HUDEP-2 (cell line): ENCODE data around the gene SLC43A3.
A peak's percentile ranks its signal among the peaks of the same experiment; 100 is the strongest.
"Not testable (repeated sequence)": the region's sequence is repeated elsewhere in the genome, so short reads cannot be mapped to it uniquely, and the experiment has no call there.

Experiments used
- DNase-seq, 76 experiments: peaks; one replicate each; lab custom pipeline; 2025; ENCODE audit not compliant: unreplicated experiment in 76 of 76; lab: John Stamatoyannopoulos, UW

SLC43A3 gene

DNA sequence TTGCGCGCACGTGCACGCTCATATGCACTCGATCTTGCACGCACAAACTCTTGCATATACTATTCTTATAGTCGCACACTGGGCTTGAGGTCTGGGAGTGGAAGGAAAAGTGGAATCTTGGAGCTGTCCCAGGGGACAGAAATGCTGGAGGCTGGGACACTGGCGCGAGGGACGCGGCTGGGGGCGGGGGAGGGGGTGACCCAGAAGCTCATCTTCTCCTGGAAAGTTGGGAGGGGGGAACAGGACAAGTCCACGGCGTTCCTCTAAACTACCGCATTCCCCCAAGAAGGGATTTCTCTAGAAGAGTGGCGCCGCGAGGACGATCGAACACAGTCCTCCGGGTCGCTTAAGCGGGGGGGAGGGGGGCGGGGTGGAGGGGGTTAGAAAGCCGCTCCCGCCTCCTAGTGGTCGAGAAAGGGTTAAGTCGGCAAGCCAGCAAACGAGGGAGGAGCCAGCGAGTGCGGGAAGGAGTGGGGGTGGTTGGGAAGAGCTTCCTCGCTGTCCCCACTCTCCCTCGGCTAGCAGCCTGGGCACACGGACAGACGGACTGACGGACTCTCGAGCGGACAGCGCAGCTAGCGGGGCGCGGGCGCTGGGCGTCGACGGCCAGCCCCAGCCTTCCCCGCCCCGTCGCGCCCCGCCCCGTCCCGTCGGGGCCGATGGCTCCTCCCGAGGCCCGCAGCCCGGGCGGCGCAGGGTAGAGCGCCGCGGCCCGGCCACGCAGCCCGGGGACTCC lies 33.3 kb upstream of the SLC43A3 start, which contains the start of gene RTN4RL2:
RTN4RL2 (plus strand) TSS at position 507 of the 736 bp plus-strand sequence. CDS start 338 bp downstream, outside the sequence.
- peak in 59 of 76 experiments; percentile 18 to 76 (median 56) for DNase-seq

DNA sequence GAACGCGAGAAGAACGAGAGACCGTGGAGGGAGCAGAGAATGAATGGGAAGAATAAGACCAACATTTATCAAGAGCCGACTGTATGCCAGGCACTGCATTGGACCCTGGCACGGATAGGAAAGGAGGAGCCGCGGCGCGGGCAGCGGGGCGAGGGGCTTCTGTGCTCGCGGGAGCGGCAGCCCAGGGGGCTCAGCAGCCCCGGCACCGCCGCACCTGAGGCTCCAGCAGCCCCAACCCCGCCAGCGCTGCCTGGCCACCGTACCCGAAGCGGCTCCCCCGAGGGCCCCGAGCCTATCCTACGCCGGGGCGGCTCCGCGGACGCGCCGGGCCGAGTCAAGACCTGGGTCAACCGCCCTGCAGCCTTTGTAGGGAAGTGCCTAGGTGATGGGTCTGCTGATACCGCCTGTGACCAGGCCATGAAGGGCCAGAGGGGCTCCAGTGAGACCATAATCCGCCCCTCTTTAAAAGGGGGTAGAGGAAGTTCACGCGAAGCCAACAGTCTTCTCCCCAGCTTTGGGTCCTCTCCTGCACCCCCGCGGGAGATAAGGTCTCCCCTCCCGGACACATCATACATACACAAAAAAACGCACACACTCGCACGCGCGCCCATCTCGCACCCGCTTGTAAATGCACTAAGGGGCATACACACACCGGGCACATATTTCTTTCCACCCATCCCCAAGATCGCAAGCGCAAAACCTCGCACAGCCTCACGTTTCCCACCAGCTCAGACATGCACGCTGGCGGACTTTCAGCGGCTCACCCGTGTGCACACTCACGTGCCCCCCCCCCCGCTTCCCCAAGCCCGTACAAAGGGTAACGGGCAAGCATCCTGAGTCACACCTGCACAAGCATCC lies 32.5 kb upstream of the SLC43A3 start:
- peak in 20 of 76 experiments; percentile 6 to 33 (median 24) for DNase-seq

DNA sequence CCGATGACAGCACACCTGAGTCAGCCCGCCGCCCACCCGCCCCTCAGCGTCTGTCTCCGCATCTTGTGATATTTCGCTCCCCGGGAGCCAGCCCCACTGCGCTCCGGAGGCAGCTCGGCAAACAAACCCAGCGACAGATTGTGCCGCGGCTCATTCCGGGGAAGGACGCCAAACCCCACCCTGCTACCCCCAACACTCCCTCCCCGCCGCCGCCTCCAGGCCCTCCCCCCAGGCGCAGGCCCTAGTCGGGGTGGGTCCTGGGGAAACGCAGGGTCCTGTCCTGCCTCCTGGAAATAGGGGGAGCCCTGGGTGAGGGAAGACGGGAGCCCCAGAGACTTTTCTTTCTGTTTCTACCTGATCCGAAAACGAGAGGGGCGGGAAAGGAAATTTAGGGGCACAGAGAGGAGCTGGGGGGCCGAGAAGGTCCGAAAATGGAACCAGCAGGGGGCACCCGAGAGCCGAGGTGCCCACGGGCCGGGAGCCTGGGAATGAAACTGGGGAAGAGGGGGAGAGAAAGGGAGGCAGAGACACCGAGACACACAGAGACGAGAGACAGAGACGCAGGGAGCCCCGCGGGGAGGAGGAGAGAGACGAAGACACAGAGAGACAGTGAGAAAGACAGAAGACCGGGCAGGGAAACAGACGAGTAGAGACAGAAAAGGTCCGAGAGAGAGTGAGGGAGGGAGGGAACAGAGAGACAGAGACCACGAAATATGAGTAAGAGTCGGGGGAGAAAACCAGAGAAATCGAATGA lies 31.7 kb upstream of the SLC43A3 start:
- peak in 55 of 76 experiments; percentile 10 to 80 (median 51) for DNase-seq

DNA sequence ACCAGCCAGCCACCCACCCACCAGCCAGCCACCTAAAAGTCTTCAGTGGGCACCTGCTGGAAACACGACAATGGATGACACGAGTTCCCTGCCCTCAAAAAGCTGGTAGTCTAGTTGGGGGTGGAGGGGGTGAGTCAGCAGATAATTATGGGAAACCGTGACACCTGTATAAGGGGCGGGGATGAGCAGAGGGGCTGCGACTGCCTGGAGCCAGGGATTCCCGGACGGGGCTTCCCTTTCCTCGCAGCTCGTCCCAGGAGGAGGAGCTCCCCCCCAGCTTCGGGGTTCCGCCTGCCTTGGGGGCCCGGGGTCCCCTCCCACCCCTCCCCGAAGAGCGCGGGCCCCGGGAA lies 31.1 kb upstream of the SLC43A3 start:
- peak in 1 of 76 experiments; percentile 12 for DNase-seq

DNA sequence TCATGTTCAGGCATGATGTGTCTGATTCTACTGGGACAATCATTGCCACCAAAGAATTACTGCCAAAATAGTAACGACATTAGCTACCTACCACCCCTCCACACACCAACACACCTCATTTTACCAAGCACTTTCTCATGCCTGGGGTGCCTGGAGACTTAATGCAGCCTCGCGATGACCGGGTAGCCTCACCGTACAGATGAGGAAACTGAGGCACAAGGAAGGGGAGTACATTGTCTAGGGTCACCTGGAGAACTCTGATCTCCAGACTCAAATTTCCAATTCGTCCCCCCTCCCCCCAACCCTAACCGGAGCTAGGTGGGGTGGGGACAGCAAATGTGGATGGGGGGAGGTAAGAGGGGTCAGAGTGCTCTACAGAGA lies 30.7 kb upstream of the SLC43A3 start:
- DNase-seq = peak in 1 of 76 experiments; percentile 58

DNA sequence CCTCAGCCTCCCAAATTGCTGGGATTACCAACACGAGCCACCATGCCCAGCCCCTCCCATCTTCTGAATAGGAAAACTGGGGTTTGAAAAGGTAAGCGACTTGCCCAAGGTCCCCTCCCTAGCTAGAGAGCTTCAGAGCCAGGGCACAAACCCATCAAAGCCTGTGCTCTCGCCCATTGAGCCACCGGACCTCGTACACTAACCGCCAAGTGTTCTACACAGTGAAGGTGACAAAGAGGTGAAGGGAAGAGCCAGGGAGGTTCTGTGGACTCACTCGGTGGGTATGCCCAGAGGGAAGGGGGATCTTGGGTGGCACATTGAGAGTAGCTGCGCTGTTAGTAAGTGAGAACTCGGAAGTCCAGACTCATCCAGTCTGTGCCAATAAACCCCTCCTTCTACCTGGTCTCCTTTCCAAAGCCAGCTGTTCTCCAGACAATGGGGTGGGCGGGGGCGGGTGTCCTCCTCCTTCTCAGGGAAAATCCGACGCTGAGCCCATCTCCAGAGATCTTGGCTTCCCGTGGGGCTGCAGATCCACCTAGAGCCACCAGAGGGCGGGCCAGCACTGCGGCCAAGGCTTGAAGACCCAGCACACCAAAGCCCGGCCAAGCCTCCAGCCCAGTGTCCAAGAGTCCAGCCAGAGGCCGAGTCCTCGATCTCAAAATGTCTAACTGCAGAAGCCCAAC lies 30.2 kb upstream of the SLC43A3 start:
- peak in 66 of 76 experiments; percentile 20 to 84 (median 62) for DNase-seq

DNA sequence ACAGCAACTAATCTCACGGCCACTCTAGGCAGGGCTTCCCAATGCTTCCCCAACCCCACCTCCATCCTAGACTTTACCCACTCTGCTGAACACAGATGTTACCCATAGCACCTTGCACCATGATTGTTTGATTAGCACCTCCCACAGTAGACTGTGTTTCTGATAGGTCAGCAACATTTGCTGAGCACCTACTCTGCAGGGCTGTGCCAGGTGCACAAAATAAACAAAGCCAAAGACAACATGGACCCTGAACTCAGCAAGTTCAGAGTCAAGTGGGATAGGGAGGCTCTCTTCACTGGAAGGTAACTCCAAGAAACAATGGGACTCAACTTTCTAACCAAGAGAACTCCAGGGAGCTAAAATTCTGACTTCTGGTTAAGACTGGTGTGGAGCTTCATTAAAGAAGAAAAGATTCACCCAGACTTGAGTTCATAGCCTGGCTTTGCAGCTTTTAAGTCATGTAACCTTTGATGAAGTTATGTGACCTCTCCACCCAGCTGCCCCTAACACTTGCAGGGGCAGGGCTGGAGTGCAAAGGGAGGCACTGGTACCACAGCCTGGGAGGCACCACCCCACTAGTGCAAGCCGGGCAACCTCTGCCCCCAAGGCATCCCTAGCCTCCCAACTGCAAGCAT lies 26.7 kb upstream of the SLC43A3 start:
- DNase-seq = no peak

DNA sequence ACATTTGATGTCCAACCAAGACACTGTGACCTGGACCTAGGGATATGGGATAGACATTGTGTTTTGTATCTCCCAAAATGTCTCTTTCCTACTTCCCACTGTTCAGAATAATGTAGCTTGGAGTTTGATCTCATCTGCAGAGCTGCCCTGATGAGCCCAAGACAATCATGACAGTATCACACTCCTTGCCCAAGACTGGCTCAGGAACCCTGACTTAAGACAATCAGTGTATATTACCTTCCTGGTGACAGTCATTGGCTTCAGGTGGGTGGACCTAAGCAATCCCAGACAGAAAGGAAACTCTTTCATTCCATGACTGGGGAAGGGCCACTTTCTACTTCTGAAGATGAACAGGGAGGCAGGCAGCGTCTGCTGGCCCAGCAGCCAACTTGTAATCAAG lies 19.1 kb upstream of the SLC43A3 start:
- DNase-seq = no peak

DNA sequence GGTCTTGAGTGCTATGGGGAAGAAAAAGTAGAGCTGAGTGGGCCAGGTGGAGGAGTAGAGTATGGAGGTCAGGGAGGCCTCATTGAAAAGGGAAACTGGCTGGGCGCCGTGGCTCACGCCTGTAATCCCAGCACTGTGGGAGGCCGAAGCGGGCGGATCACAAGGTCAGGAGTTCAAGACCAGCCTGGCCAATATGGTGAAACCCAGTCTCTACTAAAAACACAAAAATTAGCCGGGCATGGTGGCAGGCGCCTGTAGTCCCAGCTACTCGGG lies 18.1 kb upstream of the SLC43A3 start:
- not testable (repeated sequence) for DNase-seq

DNA sequence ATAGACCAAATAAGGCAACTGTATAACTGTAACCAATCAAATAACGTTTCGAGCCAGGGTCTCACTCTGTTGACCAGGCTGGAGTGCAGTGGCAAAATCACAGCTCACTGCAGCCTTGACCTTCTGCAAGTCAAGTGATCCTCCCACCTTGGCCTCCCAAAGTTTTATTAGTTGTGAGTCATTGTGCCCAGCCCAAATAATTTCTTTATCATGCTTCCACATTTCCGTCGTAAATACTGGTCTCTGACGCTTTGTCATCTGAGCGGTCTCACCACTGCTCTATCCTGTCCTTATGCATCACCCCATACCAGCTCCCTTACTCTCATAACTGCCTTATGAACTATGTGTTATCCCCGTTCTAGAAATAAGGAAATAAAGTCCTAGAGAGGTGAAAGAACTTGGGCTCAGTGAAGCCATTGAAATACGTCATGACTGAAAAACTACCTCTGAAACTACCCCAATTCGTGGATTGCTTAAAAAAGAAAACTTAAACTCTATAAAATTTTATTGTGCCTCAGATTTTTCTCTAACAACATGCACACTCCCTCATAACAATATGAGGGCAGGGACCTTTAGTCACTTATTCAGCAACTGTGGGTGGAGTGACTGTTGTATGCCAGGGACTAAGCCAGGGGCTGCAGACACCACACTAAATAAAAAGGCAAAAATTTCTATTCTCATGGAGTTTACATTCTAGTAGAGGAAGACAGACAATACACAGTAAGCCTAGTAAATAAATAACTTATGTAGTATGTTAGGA lies 17.6 kb upstream of the SLC43A3 start:
- peak in 3 of 76 experiments; percentile 15 to 38 (median 22) for DNase-seq

DNA sequence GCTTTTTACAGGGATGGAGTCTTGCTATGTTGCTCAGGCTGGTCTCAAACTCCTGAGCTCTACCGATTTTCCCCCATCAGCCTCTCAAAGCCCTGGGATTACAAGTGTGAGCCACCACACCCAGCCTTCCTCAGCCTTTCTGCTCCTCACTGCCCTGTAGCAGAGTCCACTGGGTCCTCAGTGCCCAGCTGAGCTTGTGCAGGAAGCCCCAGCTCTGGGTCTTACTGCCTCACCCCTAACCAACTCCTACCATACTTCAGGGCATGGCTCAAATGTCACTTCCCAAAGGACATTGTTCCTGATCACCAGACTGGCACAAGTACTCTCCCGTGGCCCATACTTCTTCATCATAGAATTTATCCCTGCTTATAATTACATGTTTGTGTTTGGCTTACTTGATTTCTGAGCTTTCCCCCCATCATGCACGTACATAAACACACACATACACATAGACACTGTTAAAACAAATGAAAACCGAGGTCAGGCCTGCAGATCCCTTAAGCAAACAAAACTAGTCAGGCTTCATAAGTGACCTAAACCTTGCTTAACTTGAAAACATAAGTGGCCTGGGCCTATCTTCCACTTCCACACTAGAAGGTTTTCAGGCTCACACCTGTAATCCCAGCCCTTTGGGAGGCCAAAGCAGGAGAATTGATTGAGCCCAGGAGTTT lies 14.0 kb upstream of the SLC43A3 start:
- DNase-seq = no peak

DNA sequence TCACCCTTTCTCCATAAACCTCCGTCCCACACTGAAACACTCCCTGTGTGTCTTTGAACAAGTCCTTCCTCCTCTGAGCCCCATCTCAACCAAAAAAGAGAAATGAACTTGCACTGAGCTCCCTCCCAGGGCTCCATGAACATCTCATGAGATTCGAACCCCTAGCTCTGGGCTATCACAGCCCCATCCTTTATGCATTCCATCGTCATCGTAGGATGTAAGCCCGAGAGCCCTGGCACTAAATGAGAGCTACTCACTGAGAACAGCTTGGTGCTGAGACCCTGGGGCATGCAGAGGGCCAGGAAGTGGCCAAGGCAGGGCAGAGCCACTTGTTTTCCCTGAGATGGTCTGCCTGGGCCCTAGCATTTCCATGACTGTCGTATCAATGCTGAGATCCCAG lies 12.9 kb upstream of the SLC43A3 start:
- no peak for DNase-seq

DNA sequence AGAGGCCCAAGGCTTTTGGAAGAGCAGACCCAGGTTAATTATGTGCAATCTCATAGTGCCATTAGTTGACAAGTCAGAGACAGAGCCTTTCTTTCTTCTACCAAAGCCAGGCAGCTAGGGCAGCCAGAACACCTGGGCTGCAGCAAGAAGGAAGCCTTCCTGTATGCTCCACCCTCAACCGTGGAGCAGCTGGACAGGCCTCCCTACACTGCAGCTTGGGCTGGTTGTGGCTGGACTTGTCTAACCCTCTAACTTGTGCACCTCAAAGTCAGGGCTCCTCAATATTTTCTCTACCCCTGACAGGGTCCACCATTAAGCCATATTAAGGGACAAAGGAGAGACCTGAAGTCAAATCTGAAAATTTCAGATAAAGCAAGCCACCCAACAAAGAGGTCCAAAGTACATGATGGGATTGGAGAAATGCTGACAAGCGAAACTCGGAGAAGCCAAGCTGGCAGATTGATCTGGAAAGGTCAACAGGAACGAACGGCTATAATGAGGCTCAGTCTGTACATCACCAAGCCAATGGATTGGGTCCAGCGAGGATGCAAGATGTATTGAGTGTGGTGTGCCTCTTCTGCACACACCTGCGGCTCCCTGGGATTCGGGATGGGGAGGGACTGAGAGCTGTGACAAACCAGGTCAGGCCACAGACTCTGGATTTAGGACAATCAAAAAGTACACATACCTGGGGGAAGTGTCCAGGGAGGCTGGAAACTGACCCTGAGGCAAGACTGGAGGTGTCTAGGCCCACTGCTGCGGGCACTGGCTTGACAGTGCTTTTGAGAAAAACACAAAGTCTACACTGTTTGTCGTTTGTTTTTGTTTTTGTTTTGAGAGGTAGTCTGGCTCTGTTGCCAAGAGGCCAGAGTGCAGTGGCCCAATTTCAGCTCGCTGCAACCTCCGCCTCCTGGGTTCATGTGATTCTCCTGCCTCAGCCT lies 11.7 kb upstream of the SLC43A3 start:
- no peak for DNase-seq

DNA sequence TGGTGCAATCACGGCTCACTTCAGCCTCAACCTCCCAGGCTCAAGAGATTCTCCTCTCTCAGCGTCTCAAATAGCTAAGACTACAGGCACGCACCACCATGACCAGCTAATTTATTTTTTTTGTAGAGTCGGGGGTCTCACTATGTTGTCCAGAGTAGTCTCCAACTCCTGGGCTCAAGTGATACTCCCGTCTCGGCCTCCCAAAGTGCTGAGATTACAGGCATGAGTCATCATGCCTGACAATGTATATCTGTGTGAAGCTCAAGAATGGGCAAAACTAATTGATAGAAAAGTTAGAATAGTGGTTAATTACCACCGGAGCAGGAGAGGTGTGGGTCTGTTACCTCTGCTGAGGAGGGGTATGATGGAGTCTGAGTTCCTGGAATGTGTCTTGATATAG lies 9.1 kb upstream of the SLC43A3 start:
- no peak for DNase-seq

DNA sequence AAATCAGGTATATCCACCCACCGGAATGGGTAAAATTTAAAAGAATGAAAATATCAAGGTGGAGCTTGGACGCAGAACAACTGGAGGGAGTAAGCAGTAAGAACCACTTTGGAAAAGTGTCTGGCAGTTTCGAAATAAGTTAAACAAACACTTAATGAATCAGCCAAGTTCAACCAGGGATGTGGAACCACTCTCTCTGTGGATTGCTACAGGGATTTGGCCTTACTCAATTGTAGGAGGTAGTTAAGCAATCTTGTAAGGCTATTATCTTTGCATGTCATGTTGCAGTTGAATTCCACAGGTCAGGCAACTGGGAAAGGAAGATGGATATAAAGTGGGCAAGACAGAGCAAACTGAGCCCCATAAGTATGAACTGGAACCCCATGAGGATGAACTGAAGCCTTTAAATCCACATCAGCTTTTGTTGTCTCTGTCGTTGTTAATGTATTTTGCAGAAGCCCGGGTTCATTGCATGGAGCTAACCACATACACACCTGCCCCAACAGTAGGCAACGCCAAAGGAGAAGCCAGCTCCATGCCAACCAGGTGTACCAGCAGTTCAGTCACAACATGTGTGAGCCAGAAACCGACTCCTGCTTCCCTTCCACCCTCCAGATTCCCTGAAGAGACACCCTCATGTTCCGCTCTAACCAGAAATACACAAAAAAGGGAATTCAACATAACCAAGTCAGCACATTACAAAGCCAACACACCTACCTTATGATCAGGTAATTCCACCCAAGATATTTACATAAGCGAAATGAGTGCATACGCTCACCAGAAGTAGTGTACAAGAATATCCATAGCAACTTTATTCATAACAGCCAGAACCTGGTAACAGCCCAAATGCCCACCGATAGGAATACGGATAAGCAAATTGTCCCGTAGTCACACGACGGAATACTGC lies 8.0 kb upstream of the SLC43A3 start:
- no peak for DNase-seq

DNA sequence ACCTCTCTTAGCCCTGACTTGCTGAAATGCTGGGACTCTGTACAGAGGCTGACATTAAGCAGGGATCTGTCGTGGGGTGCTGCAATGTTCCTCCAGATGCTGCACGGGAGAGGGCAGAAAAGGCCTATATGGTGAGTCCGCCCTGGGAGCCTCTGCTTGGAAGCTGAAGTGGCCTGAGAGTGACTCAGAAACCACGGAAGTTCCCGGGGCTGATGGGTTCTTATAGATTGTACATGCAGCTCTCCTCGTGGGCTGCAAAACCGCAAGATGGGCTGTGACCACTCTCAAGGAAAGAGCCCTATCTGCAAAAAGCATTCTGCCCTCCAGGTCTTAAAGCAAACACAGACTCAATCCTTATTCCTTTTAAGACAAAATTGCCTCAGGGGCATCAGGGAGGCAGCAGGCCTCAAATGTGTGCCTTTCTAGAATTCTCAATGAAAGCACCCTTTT lies 5.8 kb upstream of the SLC43A3 start:
- DNase-seq = peak in 74 of 76 experiments; percentile 38 to 93 (median 79)

DNA sequence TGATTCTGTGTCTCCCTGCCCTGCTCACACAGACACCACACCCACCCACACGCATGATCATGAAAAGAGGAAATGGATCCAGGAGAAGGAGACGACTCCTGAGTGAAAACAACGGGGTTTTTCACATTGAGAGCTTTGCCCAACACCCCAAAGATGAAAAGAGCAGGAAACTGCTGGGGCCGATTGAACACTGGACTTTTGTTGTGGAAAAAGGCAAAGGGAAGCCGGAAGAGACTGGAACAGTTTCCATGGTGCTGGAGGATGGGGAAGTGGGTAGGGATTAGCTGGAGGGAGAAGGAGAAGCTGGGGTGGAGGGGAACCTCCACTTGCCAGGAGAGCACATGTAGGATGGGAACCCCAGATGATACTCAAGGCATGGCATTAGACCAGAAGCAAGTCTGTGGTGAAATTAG lies 5.2 kb upstream of the SLC43A3 start:
- DNase-seq = peak in 1 of 76 experiments; percentile 43
